Measurements from ENCODE around the gene ANKMY1. TPM values are rescaled to one million over a fixed set of nuclear protein-coding genes. Genes with fewer than 3 reads are reported as not detected.

Gene ANKMY1
- total RNA-seq, 1 donor, result 11.2 TPM

DNA sequence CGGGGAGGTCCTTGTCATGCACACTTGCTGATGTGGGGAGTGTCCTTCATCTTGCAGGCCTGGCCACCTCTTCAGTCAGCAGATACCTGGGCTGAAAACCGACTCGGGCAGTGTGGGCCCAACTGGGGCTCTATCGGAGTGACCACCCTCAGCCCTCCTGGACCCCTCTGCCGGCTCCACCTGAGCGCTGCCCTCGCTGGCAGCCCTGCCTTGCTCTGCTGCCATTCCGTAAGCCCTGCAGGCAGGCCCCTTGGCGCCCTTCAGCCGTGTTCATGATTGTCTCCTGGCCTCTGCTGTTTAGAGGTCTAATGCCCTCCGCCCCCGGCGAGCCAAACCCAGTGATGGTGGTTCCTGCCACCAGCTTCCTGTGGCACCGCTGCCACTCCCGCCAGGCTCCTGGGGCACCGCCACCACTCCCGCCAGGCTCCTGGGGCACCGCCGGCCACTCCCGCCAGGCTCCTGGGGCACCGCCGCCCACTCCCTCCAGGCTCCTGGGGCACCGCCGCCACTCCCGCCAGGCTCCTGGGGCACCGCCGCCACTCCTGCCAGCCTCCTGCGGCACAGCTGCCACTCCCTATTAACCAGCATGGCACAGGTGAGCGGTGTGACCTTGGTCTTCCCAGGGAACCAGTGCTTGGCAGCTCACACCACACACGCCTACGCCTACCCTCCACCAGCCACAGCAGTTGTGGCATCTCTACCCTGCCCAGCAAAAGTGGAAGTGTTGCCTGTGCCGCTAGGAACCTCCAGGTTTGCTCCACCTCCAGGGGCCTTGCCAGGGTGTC is 44.7 kb upstream of the ANKMY1 start:
- no peak overlapping the region for H3K4me3 ChIP-seq (ENCODE audit: insufficient read depth, low read length)
- peaks cover 4% of the 10 kb centered on the region for H4K20me1 ChIP-seq (ENCODE audit: insufficient read depth, low read length)
- H3K36me3 ChIP-seq (ENCODE audit: insufficient read depth, low read length), result no peaks in the 10 kb centered on the region
- H3K27me3 ChIP-seq (ENCODE audit: insufficient read depth, low read length), result no peaks in the 10 kb centered on the region
- peak; percentile 79 for DNase-seq (ENCODE audit: insufficient read length, low spot score, missing footprints)
- H3K4me2 ChIP-seq (ENCODE audit: insufficient read depth, low read length), result no peak overlapping the region
- no peaks in the 10 kb centered on the region for H3K79me2 ChIP-seq (ENCODE audit: insufficient read depth, low read length)
- H2AFZ ChIP-seq (ENCODE audit: low read length), result no peak overlapping the region
- H3K27ac ChIP-seq (ENCODE audit: low read depth, low read length), result no peak overlapping the region
- no peaks in the 10 kb centered on the region for H3K9me3 ChIP-seq (ENCODE audit: low read depth, low read length)
- H3K4me1 ChIP-seq (ENCODE audit: insufficient read depth, low read length), result no peaks in the 10 kb centered on the region
- no peak for TF ChIP-seq CTCF (IDR thresholded peaks at IDR 0.05; ENCODE audit: extremely low read depth, low read depth, low read length)

GRCh38 chr2:240601831-240602160 is 44.0 kb upstream of the ANKMY1 start:
- TF ChIP-seq CTCF (IDR thresholded peaks at IDR 0.05; ENCODE audit: extremely low read depth, low read depth, low read length), result no peak
- H3K27me3 ChIP-seq (ENCODE audit: insufficient read depth, low read length), result no peaks in the 10 kb centered on the region

GRCh38 chr2:240601061-240601830 is 43.5 kb upstream of the ANKMY1 start:
- Histone ChIP-seq H3K4me2 (ENCODE audit: insufficient read depth, low read length) (no peak overlapping the region), H3K9me3 (ENCODE audit: low read depth, low read length) (no peaks in the 10 kb centered on the region), H3K27me3 (ENCODE audit: insufficient read depth, low read length) (no peaks in the 10 kb centered on the region), H3K4me3 (ENCODE audit: insufficient read depth, low read length) (no peak overlapping the region), H2AFZ (ENCODE audit: low read length) (no peak overlapping the region), H3K4me1 (ENCODE audit: insufficient read depth, low read length) (no peaks in the 10 kb centered on the region), H3K27ac (ENCODE audit: low read depth, low read length) (no peak overlapping the region), H3K36me3 (ENCODE audit: insufficient read depth, low read length) (no peaks in the 10 kb centered on the region), H4K20me1 (ENCODE audit: insufficient read depth, low read length) (peaks cover 4% of the 10 kb centered on the region), H3K79me2 (ENCODE audit: insufficient read depth, low read length) (no peaks in the 10 kb centered on the region)
- no peak for TF ChIP-seq CTCF (IDR thresholded peaks at IDR 0.05; ENCODE audit: extremely low read depth, low read depth, low read length)
- peak; percentile 78 for DNase-seq (ENCODE audit: insufficient read length, low spot score, missing footprints)

More at GRCh38 chr2:240601831-240602160, 44.0 kb upstream of the ANKMY1 start:
- H3K9me3 ChIP-seq (ENCODE audit: low read depth, low read length), result no peaks in the 10 kb centered on the region
- no peak for DNase-seq (ENCODE audit: insufficient read length, low spot score, missing footprints)
- no peaks in the 10 kb centered on the region for H3K36me3 ChIP-seq (ENCODE audit: insufficient read depth, low read length)
- H3K27ac ChIP-seq (ENCODE audit: low read depth, low read length), result no peak overlapping the region
- no peak overlapping the region for H2AFZ ChIP-seq (ENCODE audit: low read length)
- H3K4me3 ChIP-seq (ENCODE audit: insufficient read depth, low read length), result no peak overlapping the region
- H4K20me1 ChIP-seq (ENCODE audit: insufficient read depth, low read length), result peaks cover 4% of the 10 kb centered on the region
- no peaks in the 10 kb centered on the region for H3K4me1 ChIP-seq (ENCODE audit: insufficient read depth, low read length)
- no peak overlapping the region for H3K4me2 ChIP-seq (ENCODE audit: insufficient read depth, low read length)
- H3K79me2 ChIP-seq (ENCODE audit: insufficient read depth, low read length), result no peaks in the 10 kb centered on the region

DNA sequence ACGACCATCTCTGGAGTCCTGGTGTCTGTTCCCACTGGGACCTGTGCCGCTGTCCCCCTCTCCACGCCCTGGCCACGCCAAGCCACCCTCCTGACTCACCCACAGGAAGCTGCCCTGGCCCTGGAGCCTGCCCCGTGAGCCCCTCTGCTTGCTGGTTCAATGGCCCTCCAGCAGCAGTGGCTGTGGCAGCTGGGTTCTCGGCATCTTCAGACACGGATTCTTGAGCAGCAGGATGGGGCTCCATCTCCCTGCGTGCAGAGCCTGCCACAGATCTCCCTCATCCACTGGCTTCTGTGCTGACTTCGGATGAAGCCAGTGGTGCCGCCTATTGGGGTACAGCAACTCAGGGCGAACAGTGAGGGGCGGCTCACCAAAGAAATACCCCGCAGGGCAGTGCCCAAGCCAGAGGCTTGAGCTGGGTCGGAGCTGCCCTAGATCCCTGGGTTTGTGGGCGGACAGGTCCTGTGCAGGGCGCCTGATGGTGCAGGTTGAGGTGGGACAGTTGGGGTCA is 42.7 kb upstream of the ANKMY1 start:
- Histone ChIP-seq H3K36me3 (ENCODE audit: insufficient read depth, low read length) (no peaks in the 10 kb centered on the region), H4K20me1 (ENCODE audit: insufficient read depth, low read length) (peaks cover 9% of the 10 kb centered on the region), H3K4me3 (ENCODE audit: insufficient read depth, low read length) (no peak overlapping the region), H3K4me1 (ENCODE audit: insufficient read depth, low read length) (no peaks in the 10 kb centered on the region), H3K27ac (ENCODE audit: low read depth, low read length) (no peak overlapping the region), H3K27me3 (ENCODE audit: insufficient read depth, low read length) (no peaks in the 10 kb centered on the region), H3K4me2 (ENCODE audit: insufficient read depth, low read length) (no peak overlapping the region), H3K9me3 (ENCODE audit: low read depth, low read length) (no peaks in the 10 kb centered on the region), H3K79me2 (ENCODE audit: insufficient read depth, low read length) (no peaks in the 10 kb centered on the region), H2AFZ (ENCODE audit: low read length) (no peak overlapping the region)
- peak; percentile 87 for DNase-seq (ENCODE audit: insufficient read length, low spot score, missing footprints)
- no peak for TF ChIP-seq CTCF (IDR thresholded peaks at IDR 0.05; ENCODE audit: extremely low read depth, low read depth, low read length)
